Uterus (tissue), 2 donors: ENCODE data around the gene MSRB2.

Experiments
- CTCF ChIP-seq, 4 experiments: fragments of 200-600 bp in 2 of 4; fragments of 450-650 bp in 2 of 4; sonication (generic) in 2 of 4; IDR thresholded peaks; one replicate each; pipeline ENCODE4 v1.5.1; 2016 to 2019; ENCODE audit warnings: antibody characterized with exemption in 4 of 4, mild to moderate bottlenecking in 2 of 4, moderate library complexity in 1 of 4
- POLR2A ChIP-seq, 2 donors: fragments of 450-650 bp; IDR thresholded peaks; one replicate each; pipeline ENCODE4 v1.6.1; 2016; ENCODE audit warnings: antibody characterized with exemption in 2 of 2, mild to moderate bottlenecking in 1 of 2, moderate library complexity in 1 of 2

GRCh38 chr10:23157691-23158369 is 62.5 kb downstream of the MSRB2 start:
- no peak for TF ChIP-seq POLR2A (IDR thresholded peaks at IDR 0.05)
- TF ChIP-seq CTCF (IDR thresholded peaks at IDR 0.05), result no peak
